ENCODE measurements around the gene LSR. TPM values are rescaled to one million over a fixed set of nuclear protein-coding genes. Genes with fewer than 3 reads are reported as not detected.
"Not testable (repeated sequence)": the region's sequence is repeated elsewhere in the genome, so short reads cannot be mapped to it uniquely, and the experiment has no call there.

Gene LSR
- total RNA-seq, 6 experiments from 2014 or later, result 96.6 to 138 (median 112) TPM

DNA sequence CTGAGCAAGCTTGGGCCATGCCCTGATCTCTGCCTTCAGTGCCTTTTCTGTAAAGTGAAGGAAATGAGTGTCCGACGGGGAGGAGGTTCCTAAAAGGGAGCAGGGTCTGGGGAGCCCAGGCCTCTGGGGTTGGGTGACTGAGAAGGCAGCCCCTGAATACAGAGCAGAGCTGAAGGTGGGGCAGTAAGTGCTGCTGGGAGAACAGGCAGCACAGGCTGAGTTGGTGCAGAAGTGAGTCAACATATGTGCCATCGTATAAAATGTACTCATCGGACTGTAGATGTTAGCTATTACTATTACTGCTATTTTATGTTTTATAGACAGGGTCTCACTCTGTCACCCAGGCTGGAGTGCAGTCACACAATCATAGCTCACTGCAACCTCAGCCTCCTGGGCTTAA, 32.5 kb downstream of the LSR start:
- Histone ChIP-seq H3K4me3 (no peak overlapping the region), H3K9me3 (no peaks in the 10 kb centered on the region), H3K4me1 (peaks cover 0 to 38% (median 10%) of the 10 kb centered on the region in 4 donors), H3K36me3 (peaks cover 0 to 8% (median 2%) of the 10 kb centered on the region in 4 donors), H3K27ac (no peak overlapping the region), H3K27me3 (no peaks in the 10 kb centered on the region)
- ATAC-seq (no peak), DNase-seq (no peak)
- intact Hi-C loops (cut with DNase I), result no loop called here
- no peak for TF ChIP-seq POLR2A (IDR thresholded peaks at IDR 0.05)
- TF ChIP-seq, protein P1, sequence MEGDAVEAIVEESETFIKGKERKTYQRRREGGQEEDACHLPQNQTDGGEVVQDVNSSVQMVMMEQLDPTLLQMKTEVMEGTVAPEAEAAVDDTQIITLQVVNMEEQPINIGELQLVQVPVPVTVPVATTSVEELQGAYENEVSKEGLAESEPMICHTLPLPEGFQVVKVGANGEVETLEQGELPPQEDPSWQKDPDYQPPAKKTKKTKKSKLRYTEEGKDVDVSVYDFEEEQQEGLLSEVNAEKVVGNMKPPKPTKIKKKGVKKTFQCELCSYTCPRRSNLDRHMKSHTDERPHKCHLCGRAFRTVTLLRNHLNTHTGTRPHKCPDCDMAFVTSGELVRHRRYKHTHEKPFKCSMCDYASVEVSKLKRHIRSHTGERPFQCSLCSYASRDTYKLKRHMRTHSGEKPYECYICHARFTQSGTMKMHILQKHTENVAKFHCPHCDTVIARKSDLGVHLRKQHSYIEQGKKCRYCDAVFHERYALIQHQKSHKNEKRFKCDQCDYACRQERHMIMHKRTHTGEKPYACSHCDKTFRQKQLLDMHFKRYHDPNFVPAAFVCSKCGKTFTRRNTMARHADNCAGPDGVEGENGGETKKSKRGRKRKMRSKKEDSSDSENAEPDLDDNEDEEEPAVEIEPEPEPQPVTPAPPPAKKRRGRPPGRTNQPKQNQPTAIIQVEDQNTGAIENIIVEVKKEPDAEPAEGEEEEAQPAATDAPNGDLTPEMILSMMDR (IDR thresholded peaks at IDR 0.05), result no peak
- no CpG with 5 or more reads among the region's 4 CpGs for WGBS (ENCODE audit: insufficient coverage, low coverage, low lambda C conversion rate, missing lambda C conversion rate)

GRCh38 chr19:35284153-35285094, 35.6 kb downstream of the LSR start:
- peak in 2 of 4 donors; percentile 1 for ATAC-seq
- peaks cover 0 to 31% (median 10%) of the 10 kb centered on the region in 4 donors for H3K4me1 ChIP-seq
- peak overlapping the region in 2 of 3 donors; percentile 25 to 48 for H3K4me3 ChIP-seq
- 63% methylated on average over 9 of the region's 17 CpGs for WGBS (ENCODE audit: insufficient coverage, low coverage, low lambda C conversion rate, missing lambda C conversion rate)
- DNase-seq, result no peak
- H3K36me3 ChIP-seq, result no peaks in the 10 kb centered on the region
- TF ChIP-seq, protein P1 (IDR thresholded peaks at IDR 0.05), result no peak
- no peak for TF ChIP-seq POLR2A (IDR thresholded peaks at IDR 0.05)
- H3K27me3 ChIP-seq, result no peaks in the 10 kb centered on the region
- intact Hi-C loops (cut with DNase I), result no loop called here
- no peaks in the 10 kb centered on the region for H3K9me3 ChIP-seq
- no peak overlapping the region for H3K27ac ChIP-seq

DNA sequence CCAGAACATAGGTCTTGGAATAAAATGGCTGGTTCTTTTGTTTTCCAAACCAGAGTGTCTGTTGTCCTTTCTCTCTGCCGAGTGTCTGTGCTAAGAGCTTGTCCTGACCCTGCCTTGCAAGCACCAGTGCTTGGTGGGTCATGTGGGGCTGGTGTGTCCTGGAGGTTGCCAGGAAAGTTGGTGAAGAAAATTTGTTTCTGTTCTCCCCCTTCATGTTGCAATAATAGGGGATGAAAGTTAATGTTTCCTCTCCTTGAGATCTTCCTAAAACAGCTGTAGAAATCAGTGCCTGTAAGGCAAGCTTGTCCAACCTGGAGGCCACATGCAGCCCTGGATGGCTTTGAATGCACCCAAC, 36.3 kb downstream of the LSR start:
- no peaks in the 10 kb centered on the region for H3K9me3 ChIP-seq
- intact Hi-C loops (cut with DNase I), result no loop called here
- 14% methylated on average over 1 of the region's 1 CpG for WGBS (ENCODE audit: insufficient coverage, low coverage, low lambda C conversion rate, missing lambda C conversion rate)
- no peak overlapping the region for H3K4me3 ChIP-seq
- no peaks in the 10 kb centered on the region for H3K27me3 ChIP-seq
- TF ChIP-seq, protein P1 (IDR thresholded peaks at IDR 0.05), result no peak
- no peak for TF ChIP-seq POLR2A (IDR thresholded peaks at IDR 0.05)
- peaks cover 0 to 24% (median 6%) of the 10 kb centered on the region in 4 donors for H3K4me1 ChIP-seq
- no peaks in the 10 kb centered on the region for H3K36me3 ChIP-seq
- no peak overlapping the region for H3K27ac ChIP-seq
- peak in 2 of 4 donors; percentile 2 to 4 for ATAC-seq
- no peak for DNase-seq

- H3K36me3 ChIP-seq; H3K27me3 ChIP-seq; ATAC-seq; H3K9me3 ChIP-seq; intact Hi-C loops (cut with DNase I); H3K4me3 ChIP-seq; H3K27ac ChIP-seq; DNase-seq: not testable (repeated sequence)
- WGBS (ENCODE audit: insufficient coverage, low coverage, low lambda C conversion rate, missing lambda C conversion rate), result 63% methylated on average over 3 of the region's 3 CpGs
- peaks cover 0 to 20% (median 4%) of the 10 kb centered on the region in 4 donors for H3K4me1 ChIP-seq
These were observed 36.7 kb downstream of the LSR start for GRCh38 chr19:35285465-35285864.

- H3K4me3 ChIP-seq; H3K36me3 ChIP-seq; H3K27ac ChIP-seq; H3K27me3 ChIP-seq; intact Hi-C loops (cut with DNase I); DNase-seq; H3K9me3 ChIP-seq: not testable (repeated sequence)
- H3K4me1 ChIP-seq, result peaks cover 0 to 20% (median 4%) of the 10 kb centered on the region in 4 donors
- peak in 2 of 4 donors; percentile 5 to 33 for ATAC-seq
- 52% methylated on average over 5 of the region's 5 CpGs for WGBS (ENCODE audit: insufficient coverage, low coverage, low lambda C conversion rate, missing lambda C conversion rate)
These were observed 37.3 kb downstream of the LSR start for GRCh38 chr19:35286101-35286500.
